ENCODE measurements around the gene LY6G6C.

The LY6G6C gene

GRCh38 chr6:31740397-31741223, 19.1 kb upstream of the LY6G6C start:
- DNase-seq = no peak

GRCh38 chr6:31739639-31740396, 18.3 kb upstream of the LY6G6C start, which contains the start of gene MSH5:
Gene MSH5 (plus strand): TSS chr6:31740005. CDS start chr6:31740467, 462 bp downstream.
- DNase-seq = peak; percentile 97

GRCh38 chr6:31737991-31738979, 16.7 kb upstream of the LY6G6C start:
- peak; percentile 83 for DNase-seq

GRCh38 chr6:31737315-31737990, 15.9 kb upstream of the LY6G6C start:
- peak; percentile 21 for DNase-seq

DNA sequence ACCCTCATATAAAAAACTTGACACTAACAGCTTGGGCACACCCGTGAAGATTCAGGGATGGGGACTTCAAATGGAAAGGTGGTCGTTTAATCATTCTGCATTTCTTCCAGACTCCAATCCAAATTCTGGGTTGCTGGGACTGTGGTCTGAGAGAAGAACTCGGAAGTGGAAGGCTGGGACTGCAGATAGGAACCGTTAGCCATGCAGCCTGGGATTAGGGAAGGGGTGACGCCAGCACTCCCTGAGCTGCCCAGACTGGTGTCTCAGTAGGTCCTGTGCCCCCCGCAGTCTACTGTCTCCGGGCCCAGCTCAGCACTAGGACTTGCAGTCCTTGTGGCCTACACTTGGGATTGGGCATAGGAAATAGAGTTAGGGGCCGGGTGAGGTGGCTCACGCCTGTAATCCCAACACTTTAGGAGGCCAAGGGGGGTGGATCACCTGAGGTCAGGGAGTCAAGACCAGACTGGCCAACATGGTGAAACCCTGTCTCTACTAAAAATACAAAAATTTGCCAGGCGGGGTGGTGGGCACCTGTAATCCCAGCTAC, 15.3 kb upstream of the LY6G6C start:
- DNase-seq = no peak

DNA sequence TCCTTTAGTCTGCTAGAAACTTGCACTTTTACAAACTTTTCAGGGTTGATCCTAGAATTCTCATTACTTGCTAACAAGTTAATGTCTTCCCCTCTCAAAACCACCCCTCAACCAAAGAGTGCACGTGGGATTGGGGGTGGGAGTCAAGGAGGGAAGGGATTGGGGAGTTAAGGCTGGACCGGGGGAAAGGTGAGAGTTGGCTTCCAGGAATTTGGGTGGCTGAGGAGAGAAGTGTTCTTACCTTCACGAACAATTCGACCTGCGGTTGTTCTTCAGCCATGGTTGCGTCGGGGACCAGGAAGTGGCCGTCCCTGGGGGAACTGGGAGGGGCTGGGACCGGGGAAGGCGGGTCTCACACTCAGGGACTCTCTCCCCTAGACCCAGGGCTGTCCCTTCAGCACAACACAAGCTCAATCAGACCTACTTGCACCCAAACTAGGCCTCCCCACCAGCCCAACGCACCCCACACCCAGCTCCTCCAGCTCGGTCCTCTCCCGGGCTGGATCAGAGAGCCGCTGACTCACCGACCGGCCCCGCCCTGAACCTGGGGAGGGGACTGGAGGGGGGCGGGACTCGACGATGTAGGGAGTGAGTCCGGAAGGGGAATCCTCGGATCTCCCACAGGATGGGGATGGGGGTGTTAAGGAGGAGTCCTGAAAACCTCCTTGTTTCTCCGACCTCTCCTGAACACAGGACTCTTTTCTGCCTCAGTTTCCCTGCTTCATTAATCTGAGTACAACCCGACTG, 14.6 kb upstream of the LY6G6C start, which contains the start of gene CLIC1:
Gene CLIC1 (minus strand): TSS at position 510 of the 747 bp plus-strand sequence. CDS start 230 bp downstream, at position 280.
- DNase-seq = peak; percentile 79

DNA sequence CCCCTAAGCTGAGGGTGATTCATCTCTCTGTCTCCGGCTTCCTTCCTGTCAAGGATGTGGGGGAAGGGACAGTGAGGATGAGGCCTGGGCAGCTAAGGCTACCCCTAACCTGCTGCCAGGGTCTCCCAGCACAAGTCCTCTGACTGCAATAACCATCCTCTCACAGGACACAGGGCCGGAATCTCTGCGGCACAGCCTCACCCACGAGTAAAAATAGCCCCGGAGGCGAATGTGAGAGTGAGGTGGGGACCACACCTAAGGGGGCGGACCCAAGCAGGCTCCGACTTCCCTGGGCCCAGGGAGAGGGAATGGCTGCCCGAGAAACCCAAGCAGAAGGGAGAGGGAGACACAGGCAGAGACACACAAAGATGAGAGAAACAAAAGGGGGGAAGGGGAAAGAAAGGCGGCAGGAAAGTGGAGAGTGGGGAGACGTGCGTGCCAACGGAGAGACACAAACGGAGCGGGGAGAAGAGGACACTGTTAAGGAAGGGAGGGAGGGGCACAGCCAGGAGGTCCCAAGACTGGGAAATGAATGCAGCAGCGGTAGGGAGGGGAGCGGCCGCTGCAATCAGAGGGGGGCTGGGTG, 13.4 kb upstream of the LY6G6C start:
- DNase-seq = peak; percentile 81

- DNase-seq = no peak
These were observed 12.8 kb upstream of the LY6G6C start for GRCh38 chr6:31734247-31734820.

DNA sequence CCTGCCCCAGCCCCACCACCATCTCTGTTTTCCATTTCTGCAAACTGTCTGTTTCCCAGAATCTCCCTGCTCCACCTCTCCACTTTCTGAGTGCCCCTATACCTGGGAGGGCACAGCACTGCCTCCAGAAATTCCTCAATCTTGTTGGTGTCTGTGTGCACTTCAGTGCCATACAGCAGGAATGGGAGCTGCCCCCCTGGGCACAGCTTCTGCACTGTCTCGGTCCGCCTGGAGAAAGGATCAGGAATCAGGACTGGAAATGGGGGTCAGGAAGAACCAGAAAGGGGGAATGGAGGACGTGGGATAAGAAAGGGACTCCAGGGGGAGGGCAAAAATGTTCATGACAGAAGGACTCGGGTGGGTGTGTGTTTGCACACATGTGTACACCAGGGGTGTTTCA, 12.2 kb upstream of the LY6G6C start:
- no peak for DNase-seq

DNA sequence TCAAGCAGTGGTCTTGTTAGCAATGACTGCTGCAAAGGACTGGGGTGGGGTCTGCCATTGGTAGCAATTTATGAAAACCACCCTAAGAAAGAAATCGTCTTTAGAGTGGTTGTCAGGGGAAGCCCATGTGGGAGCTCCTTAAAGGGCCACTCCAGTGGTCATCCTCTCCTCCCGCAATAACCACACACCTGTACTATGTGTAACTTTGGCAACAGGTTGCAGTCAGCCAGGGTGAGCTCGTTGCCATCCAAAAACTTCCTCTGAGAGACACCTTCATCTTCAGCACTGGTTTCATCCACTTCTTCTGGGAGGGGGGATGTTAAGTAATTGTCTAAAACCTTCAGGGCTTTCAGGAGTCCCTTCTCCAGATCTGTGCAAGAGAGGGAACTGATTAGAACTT, 10.5 kb upstream of the LY6G6C start:
- no peak for DNase-seq

- no peak for DNase-seq
These were observed 9.1 kb upstream of the LY6G6C start for GRCh38 chr6:31730631-31731086.

GRCh38 chr6:31729979-31730630, 8.6 kb upstream of the LY6G6C start:
- peak; percentile 78 for DNase-seq

DNA sequence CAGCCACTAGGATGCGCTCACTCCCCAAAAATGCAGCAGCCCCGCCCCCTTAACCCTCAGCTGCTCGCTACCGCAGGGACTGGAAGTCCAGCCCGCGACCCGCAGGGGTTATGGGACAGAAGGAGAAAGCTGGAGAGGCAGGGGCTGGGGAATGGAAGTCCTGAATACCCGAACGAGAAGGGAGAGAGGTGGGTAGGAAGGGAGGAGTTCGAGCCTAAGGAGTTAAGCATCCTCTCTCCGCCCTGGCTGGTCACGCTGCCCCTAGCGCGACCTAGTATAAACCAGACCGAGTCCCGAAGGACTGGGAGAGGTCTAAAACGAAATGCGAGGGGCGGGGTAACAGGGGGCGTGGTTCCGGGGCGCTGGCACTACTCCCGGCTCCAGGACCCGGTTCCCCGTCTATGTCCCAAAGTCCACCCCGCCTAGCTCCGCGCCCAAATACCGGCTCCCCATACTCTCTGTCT, 8.0 kb upstream of the LY6G6C start:
- DNase-seq = peak; percentile 85

- no peak for DNase-seq
These were observed 7.4 kb upstream of the LY6G6C start, which contains the start of gene DDAH2 for GRCh38 chr6:31728767-31729514. Gene DDAH2 (minus strand): TSS chr6:31729299. CDS start chr6:31729161, 138 bp downstream.

GRCh38 chr6:31727717-31728671, 6.4 kb upstream of the LY6G6C start:
- DNase-seq = no peak

- peak; percentile 31 for DNase-seq
These were observed 5.6 kb upstream of the LY6G6C start for GRCh38 chr6:31727034-31727716.

Data from CD4-positive, alpha-beta T cell treated with Interleukin-12 subunit alpha and Interleukin-12 subunit beta, for 1 hour (primary cell).